HG03432 (cell line): ENCODE results near the gene NEK1.
A peak's percentile ranks its signal among the peaks of the same experiment; 100 is the strongest.
"Not testable (repeated sequence)": the region's sequence is repeated elsewhere in the genome, so short reads cannot be mapped to it uniquely, and the experiment has no call there.

Source experiments
- ATAC-seq: cut with Tn5 transposase; IDR thresholded peaks from one replicate; pipeline ENCODE4 v1.9.1; 2021; ENCODE audit warnings: mild to moderate bottlenecking, moderate library complexity; ENCODE audit not compliant: unreplicated experiment

The NEK1 gene

DNA sequence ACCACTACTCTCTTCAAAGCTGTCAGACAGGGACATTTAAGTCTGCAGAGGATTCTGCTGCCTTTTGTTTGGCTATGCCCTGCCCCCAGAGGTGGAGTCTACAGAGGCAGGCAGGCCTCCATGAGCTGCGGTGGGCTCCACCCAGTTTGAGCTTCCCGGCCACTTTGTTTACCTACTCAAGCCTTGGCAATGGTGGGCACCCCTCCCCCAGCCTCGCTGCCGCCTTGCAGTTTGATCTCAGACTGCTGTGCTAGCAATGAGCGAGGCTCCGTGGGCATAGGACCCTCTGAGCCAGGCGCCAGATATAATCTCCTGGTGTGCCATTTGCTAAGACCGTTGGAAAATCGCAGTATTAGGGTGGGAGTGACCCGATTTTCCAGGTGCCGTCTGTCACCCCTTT, 112.5 kb downstream of the NEK1 start:
- not testable (repeated sequence) for ATAC-seq

DNA sequence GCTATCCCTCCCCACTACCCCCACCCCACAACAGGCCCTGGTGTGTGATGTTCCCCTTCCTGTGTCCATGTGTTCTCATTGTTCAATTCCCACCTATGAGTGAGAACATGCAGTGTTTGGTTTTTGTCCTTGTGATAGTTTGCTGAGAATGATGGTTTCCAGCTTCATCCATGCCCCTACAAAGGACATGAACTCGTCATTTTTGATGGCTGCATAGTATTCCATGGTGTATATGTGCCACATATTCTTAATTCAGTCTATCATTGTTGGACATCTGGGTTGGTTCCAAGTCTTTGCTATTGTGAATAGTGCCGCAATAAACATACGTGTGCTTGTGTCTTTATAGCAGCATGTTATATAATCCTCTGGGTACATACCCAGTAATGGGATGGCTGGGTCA, 118.1 kb downstream of the NEK1 start:
- not testable (repeated sequence) for ATAC-seq

DNA sequence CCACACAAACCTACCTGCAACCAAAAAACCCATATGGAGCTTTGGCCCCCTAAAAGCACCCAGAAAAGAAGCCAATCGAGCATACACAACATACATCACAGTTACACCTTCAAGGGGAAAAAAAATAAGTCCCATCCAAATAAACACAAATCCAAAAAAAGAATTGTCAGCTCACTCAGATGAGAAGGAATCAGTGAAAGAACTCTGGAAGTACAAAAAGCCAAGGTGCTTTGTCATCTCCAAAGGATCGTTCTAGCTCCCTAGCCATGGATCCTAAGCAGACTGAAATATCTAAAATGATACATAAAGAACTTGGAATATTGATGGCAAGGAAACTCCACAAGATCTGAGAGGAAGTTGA, 119.2 kb downstream of the NEK1 start:
- no peak for ATAC-seq

DNA sequence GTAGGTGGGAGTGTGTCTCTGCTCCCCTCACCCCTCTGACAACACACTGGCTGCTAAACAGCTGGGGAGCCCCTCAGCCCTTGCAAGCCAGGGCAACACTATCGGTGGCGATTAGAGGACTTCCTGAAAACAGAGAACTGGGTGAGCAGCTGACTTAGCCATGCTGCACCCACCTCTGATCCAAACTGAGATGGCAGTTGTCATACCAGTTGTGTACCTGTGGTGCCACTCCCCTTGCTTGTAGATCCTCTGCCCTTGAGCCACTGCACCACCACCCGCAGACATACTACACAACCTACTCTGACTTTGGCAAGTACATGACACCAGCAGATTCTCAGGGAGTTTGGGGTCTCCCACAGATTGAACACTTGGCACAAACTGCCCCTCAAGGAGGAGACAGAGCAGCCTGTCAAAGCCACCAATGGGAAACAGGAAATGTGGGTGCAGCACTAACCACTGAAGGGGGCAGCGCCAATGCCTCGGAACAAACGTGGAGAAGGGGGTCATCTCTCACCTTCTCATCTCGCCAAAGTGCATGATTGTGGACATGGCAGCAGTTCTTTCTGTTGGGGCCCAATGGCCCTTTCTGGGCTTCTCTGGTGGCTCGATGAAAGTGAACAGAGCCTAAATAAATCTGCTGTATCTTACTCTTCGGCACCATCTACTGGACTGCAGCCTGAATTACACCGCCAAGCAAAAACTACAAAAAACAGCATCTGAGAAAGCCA, 119.8 kb downstream of the NEK1 start:
- no peak for ATAC-seq

DNA sequence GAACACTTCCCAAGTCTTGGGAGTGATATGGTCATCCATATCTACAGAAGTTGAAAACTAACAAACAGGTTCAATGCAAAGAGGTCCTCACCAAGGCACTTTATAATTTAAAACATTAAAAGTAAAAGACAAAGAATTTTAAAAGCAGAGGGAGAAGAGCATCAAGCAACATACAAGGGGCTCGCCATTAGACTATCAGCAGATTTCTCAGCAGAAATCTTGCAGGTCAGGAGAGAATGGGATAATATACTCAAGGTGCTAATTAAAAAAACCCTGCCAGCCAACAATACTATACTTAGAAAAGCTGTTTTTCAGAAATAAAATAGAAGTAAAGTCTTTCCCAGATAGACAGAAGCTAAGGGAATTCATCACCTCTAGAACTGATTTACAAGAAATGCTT, 121.2 kb downstream of the NEK1 start:
- ATAC-seq = no peak

DNA sequence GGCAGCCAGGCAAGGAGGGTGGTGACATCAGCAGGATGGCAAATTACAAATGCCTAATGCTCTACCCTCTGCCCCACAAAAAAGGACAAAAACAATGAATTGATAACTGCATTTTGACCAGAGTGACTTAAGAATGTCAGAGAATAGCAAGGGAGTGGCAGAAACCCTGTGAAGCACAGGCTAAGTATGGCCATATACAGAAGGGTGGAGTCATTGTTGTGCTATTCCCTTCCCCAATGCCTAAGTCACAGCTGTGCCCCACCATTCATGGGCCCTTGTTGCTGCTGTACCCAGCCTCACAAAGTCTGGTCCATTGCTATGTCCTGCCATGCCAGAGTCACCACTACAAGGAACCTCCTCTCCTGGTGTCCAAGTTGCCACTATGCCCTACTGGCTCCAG, 123.1 kb downstream of the NEK1 start:
- no peak for ATAC-seq

DNA sequence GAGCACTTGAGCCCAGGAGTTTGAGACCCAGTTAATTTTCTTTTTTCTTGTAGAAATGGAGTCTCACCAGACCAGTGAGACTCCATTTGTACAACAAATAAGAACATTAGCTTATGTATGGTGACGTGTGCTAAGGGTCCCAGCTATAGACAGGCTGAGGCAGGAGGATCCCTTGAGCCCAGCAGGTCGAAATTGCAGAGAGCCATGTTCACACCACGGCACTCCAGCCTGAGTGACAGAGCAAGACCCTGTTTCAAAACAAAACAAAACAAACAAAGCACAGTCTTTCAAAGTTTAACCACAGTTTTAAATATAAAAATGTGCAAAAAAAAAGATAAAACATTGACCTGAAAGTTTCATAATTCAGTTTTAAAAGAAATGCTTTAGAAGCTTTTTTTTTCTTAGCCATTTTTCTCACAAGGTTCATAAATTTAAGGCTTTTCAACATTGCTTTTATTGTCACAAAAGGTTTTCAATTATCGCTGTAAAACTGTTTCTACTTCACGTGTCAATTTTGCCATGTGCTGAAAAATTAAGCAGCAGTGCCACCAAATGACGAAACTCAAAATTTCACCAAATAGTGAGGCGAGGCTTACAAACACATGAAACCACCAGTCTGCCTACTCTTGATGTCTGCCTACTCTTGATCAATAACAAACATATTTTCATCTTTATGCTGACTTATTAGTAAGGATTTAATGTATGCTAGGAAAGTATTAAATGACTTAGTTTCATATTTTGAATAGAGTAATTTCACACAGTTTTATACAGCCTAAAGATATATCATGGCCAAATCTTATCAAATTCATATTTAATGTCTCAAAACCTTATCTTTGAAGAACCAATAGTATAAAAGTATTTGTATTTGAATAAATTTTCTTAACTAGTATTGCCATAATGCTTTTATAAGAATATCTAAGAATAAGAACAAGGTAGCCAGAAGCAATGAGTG, 126.3 kb downstream of the NEK1 start:
- ATAC-seq = peak; percentile 88

DNA sequence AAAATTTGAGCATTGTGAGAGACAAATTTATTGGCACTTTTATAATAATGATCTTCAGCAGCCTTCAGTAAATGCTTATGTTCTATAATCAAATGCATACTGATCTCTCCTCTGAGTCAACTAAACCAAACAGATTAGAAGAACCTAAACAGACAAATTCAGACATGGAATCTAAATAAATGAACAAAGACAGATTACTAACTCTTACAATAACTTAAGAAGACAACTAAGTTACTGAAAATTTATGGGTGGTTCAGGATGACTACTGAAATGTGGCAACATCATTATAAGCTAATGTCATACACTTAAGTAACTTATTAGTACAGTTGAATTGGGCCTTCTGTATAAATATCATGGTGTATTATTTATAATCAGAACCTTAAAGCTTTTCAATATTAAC, 127.3 kb downstream of the NEK1 start:
- ATAC-seq = no peak

DNA sequence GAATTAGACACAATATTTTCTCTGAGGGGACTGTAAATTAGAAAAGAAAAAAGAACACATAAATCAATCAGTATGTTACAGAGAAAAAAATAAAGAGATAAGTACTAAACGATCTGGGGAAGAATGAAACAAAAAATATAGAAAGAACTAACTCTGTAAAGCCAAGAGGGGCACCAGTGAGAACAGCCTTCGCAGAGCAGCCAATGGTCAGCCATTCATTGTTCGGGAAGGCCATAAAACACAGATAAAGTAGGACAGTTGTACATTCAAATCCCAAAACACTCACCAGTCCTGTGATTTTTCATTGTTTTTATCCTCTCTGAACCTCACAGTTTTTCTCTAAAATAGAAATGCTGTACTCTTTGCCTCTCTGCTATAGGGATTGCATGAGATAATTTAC, 127.9 kb downstream of the NEK1 start:
- no peak for ATAC-seq

DNA sequence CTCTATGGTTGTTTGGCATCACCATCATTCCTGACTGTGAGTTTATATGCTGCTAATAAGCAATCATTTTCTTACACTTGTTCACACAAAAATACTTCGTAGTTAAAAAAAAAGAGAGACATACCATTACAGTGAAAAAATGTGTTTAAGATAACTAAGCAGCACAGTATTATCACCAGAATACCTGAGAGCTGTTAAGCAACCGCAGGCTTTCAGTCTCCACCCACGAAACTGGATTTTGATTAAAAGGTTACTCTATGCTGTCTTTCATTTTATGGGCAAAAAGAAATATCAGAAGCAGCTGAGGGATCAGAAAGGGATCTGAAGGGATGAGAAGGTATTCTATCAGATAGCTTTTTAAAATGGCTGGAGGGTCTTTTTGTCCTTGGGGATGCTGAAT, 148.3 kb downstream of the NEK1 start:
- ATAC-seq = no peak

DNA sequence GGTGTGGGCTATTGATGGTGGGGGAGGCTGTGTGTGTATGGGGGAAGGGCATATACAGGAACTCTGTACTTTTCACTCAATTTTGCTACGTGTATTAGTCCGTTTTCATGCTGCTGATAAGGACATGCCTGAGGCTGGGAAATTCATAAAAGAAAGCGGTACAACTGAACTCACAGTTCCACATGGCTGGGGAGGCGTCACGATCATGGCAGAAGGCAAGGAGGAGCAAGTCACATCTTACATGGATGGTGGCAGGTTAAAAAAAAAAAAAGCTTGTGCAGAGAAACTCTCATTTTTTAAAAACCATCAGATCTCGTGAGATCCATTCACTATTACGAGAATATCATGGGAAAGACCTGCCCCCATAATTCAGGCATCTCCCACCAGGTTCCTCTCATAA, 152.3 kb downstream of the NEK1 start:
- ATAC-seq = no peak

DNA sequence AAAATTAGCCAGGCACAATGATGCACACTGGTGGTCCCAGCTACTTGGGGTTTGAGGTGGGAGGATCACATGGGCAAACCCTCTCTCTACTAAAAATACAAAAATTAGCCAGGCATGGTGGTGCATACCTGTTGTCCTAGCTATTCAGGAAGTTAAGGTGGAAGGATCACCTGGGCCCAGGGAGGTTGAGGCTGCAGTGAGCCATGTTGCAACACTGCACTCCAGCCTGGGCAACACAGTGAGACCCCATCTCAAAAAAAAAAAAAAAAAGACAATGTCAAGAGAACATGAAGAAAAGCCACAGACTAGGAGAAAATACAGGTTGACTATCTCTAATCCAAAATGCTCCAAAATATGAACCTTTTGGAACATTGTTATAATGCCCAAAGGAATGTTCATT, 153.8 kb downstream of the NEK1 start:
- ATAC-seq = no peak

DNA sequence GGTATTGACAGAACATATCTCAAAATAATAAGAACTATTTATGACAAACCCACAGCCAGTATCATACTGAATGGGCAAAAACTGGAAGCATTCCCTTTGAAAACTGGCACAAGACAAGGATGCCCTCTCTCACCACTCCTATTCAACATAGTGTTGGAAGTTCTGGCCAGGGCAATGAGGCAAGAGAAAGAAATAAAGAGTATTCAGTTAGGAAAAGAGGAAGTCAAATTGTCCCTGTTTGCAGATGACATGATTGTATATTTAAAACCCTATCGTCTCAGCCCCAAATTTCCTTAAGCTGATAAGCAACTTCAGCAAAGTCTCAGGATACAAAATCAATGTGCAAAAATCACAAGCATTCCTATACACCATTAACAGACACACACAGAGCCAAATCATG, 159.7 kb downstream of the NEK1 start:
- not testable (repeated sequence) for ATAC-seq

DNA sequence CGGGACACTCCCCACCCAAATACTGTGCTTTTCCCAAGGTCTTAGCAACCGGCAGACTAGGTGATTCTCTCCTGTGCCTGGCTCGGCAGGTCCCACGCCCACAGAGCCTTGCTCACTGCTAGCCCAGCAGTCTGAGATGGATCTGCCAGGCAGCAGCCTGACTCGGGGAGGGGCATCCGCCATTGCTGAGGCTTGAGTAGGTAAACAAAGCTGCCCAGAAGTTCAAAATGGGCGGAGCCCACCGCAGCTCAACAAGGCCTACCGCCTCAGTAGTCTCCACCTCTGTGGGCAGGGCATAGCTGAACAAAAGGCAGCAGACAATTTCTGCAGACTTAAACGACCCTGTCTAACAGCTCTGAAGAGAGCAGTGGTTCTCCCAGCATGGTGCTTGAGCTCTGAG, 163.4 kb downstream of the NEK1 start:
- not testable (repeated sequence) for ATAC-seq

DNA sequence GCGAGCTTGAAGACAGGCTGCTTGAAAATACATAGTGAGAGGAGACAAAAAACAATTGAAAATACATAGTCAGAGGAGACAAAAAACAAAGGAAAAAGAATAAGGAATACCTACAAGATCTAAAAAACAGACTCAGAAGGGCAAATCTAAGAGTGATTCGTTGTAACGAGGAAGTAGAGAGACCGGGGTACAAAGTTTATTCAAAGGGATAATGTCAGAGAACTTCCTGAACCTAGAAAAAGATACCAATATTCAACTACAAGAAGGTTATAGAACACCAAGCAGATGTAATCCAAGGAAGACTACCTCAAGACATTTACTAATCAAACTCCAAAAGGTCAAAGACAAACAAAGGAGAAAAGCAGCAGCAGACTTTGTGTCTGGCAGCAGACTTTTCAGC, 165.6 kb downstream of the NEK1 start:
- ATAC-seq = no peak

DNA sequence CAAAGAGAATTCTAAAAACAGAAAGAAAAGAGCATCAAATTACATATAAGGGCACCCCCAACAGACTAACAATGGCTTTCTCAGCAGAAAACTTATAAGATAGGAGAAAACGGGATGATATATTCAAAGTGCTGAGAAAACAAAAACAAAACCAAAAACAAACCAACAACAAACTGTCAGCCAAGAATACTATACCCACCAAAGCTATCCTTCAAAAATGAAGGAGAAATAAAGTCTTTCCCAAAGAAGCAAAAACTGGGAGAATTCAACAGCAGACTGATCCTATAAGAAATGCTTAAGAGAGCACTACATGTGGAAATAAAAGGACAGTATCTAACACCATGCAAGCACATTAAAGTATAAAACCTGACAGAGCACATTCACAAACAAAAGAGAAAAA, 168.6 kb downstream of the NEK1 start:
- no peak for ATAC-seq

DNA sequence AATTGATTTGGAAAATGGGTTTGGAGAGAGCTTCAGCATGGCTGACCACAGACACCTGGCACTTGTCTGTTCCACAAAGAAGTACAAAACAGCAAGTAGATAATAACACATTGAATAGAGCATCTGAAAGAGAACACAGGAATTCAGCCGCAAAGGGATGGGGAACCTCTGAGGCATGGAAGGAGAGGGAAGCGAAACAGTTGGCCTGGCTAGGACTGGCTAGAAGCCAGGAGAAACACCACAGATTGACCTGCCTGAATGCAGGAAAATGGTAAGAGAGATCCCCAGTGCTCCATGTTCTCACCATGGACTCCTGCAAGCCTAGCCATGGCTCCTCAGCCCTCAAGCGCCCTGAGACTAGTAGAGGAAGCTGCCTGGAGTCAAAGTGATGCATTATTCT, 171.9 kb downstream of the NEK1 start:
- ATAC-seq = no peak

DNA sequence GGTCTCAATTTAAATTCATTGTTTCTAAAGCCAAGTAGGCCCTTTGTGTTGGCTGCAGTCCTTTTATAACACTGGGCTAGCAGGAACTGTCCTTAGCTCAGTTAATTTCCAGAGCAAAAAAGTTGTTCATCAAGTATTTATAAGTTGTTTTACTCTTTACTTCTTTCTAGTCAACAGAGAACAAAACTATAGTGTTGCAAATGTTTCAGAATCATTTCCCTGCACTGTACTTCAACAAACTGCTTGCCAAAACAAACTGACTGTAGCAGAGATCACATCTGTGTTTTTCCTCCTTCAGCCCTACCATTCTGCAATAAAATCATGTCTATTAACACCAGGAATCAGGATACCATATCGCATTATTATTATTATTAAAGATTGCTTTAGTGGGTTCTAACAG, 173.1 kb downstream of the NEK1 start:
- ATAC-seq = no peak

DNA sequence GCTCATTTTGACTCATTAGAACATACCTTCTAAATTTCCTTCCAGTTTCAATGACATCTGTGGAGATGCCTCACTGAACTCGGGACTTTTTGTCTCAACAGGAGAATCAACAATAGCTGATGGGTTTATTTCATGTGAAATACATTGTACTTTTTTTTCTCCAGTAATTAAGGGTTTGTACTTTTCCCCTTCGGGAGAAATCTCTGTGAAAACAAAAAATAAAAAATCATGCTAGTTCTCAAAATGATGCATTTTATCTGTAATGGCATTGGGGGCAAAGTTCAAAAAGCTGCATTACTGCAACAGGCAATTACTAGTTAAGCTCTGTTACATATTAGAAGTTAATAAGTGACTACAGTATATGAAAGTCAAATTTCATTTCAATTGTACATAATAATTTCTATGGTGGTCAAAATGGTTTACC, 174.3 kb downstream of the NEK1 start:
- peak; percentile 62 for ATAC-seq

DNA sequence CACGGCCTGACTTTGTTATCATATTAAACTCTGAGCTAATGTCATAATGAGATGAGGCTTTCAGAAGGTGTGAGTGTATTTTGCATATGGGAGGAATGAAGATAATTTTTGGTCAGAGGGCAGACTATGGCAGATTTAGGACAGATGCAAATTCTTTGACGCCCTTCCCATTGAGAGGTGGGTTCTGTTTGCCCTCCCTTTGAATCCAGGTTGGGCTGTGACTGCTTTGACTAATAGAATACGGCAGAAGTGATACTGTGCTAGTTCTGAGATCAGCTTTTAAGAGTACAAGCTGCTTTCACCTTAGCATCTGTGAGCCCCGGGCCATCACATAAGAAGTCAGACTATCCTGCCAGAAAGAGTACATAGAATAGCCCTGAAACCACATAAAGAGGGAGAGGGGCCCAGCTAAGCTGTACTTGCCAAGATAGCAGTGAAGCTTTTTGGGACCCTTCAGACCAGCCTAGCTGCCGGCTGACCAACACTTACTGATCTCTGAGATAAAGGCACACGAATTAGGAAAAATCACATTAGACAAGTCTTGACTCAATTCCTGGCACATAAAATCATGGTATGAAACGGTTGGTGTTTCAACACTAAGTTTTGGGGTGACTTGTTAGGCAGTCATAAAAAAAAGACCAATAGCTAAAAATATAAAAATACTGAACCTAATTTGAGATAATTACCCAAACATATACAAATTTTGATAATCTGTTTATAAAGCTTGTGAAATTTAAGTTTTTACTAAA, 174.9 kb downstream of the NEK1 start:
- ATAC-seq = peak; percentile 86

DNA sequence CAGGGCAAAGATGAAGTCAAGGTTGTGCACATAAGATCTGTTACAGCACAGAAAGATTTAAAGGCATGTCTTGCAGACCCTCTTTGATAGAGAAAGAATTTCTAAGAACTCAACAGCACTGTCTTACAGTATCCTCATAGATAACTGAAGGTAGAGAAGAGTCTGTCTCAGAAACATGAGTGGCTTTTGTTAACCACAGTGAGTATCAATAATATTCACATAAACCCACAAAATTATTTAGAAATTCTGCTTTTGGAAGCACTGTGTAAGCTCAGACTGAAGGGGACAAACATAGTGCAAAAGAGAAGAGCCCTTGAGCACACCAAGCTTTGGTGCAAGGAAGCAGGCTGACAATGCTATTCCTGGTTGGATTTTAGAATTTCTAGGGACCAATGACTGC, 175.6 kb downstream of the NEK1 start:
- ATAC-seq = no peak

DNA sequence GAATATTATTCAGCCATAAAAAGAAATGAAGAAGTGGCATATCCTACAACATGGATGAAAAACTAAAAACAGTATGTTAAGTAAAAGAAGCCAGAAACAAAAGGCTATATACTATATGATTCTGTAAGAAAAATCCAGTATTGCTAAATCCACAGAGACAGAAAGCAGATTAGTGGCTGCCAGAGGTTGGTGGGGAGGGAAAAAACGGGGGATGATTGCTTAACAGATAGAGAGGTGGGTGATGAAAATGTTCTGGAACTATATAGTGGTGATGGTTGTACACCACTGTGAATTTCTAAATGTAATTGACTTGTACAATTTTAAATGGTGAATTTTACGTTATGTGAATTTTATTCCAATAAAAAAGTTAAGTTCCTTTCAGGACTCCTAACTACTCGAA, 184.0 kb downstream of the NEK1 start:
- no peak for ATAC-seq
